Naive thymus-derived CD8-positive, alpha-beta T cell (primary cell): Measurements from ENCODE around the gene UBA52. TPM values are rescaled to one million over a fixed set of nuclear protein-coding genes. Genes with fewer than 3 reads are reported as not detected.

Experiments
- polyA plus RNA-seq, 3 donors: library from polyadenylated mRNA; unstranded; fragments of 300-500 nt; fragmentation: Illumina TruSeq; gene quantifications; one replicate each; pipeline ENCODE4 v1.2.3, GENCODE V29; 2021
- total RNA-seq, 8 experiments: library from RNA in 2 of 8; stranded (reverse) in 2 of 8; gene quantifications; one replicate each; pipeline ENCODE4 v1.2.3 and lab custom pipeline; 2021 to 2026

UBA52 gene
- total and polyA plus RNA-seq, 5 experiments from 2014 or later, result 1,743 to 2,077 (median 1,986) TPM

Other genes with a start within 250 kb of the UBA52 start
- 10 to 100 TPM; 82.1 to 84.0 TPM for gene LSM4, start 248.8 kb upstream of the UBA52 start, total RNA-seq
- gene LSM4, start 248.8 kb upstream of the UBA52 start, polyA plus RNA-seq, result 100 to 1,000 TPM; 162 to 198 (median 181) TPM
- gene PGPEP1, start 231.3 kb upstream of the UBA52 start, total RNA-seq, result 10 to 100 TPM; 55.9 to 61.0 TPM
- 10 to 100 TPM in 1 of 3 donors, 1 to 10 TPM in 2; 9.3 to 11.9 (median 9.7) TPM for gene PGPEP1, start 231.3 kb upstream of the UBA52 start, polyA plus RNA-seq
- gene GDF15, start 185.7 kb upstream of the UBA52 start, total RNA-seq, result not detected
- not detected for gene GDF15, start 185.7 kb upstream of the UBA52 start, polyA plus RNA-seq
- gene LRRC25, start 174.2 kb upstream of the UBA52 start, total RNA-seq, result under 1 TPM; 0.16 to 0.39 TPM
- under 1 TPM in 2 of 3 donors, not detected in 1; 0.13 to 0.26 TPM for gene LRRC25, start 174.2 kb upstream of the UBA52 start, polyA plus RNA-seq
- gene SSBP4, start 152.5 kb upstream of the UBA52 start, total RNA-seq, result 10 to 100 TPM; 41.3 to 45.4 TPM
- gene SSBP4, start 152.5 kb upstream of the UBA52 start, polyA plus RNA-seq, result 10 to 100 TPM; 48.1 to 78.8 (median 61.1) TPM
- gene ISYNA1, start 133.7 kb upstream of the UBA52 start, total RNA-seq, result 10 to 100 TPM; 62.5 to 63.7 TPM
- 10 to 100 TPM; 28.3 to 53.2 (median 40.4) TPM for gene ISYNA1, start 133.7 kb upstream of the UBA52 start, polyA plus RNA-seq
- gene ELL, start 49.8 kb upstream of the UBA52 start, total RNA-seq, result 10 to 100 TPM; 23.7 to 24.1 TPM
- gene ELL, start 49.8 kb upstream of the UBA52 start, polyA plus RNA-seq, result 10 to 100 TPM in 1 of 3 donors, 1 to 10 TPM in 2; 7.6 to 11.0 (median 9.3) TPM
- gene FKBP8, start 28.3 kb upstream of the UBA52 start, total RNA-seq, result 100 to 1,000 TPM; 235 to 236 TPM
- 100 to 1,000 TPM in 2 of 3 donors, 10 to 100 TPM in 1; 87.0 to 125 (median 106) TPM for gene FKBP8, start 28.3 kb upstream of the UBA52 start, polyA plus RNA-seq
- 10 to 100 TPM; 96.2 to 97.9 TPM for gene KXD1, start 14.0 kb upstream of the UBA52 start, total RNA-seq
- 10 to 100 TPM; 68.3 to 80.2 (median 79.4) TPM for gene KXD1, start 14.0 kb upstream of the UBA52 start, polyA plus RNA-seq
- gene REX1BD, start 16.9 kb downstream of the UBA52 start, total RNA-seq, result 100 to 1,000 TPM; 138 to 165 TPM
- 100 to 1,000 TPM; 165 to 196 (median 176) TPM for gene REX1BD, start 16.9 kb downstream of the UBA52 start, polyA plus RNA-seq
- gene CRLF1, start 34.9 kb downstream of the UBA52 start, total RNA-seq, result not detected
- 1 to 10 TPM in 1 of 3 donors, under 1 TPM in 1, not detected in 1; 0.55 to 1.1 TPM for gene CRLF1, start 34.9 kb downstream of the UBA52 start, polyA plus RNA-seq
- not detected for gene TMEM59L, start 41.0 kb downstream of the UBA52 start, total RNA-seq
- gene TMEM59L, start 41.0 kb downstream of the UBA52 start, polyA plus RNA-seq, result under 1 TPM in 2 of 3 donors, not detected in 1; 0.09 to 0.27 TPM
- gene KLHL26, start 65.2 kb downstream of the UBA52 start, total RNA-seq, result 10 to 100 TPM; 12.1 to 13.9 TPM
- 1 to 10 TPM; 3.3 to 5.7 (median 5.3) TPM for gene KLHL26, start 65.2 kb downstream of the UBA52 start, polyA plus RNA-seq
- 10 to 100 TPM; 24.2 to 25.7 TPM for gene CRTC1, start 111.8 kb downstream of the UBA52 start, total RNA-seq
- 1 to 10 TPM; 1.2 to 2.0 (median 1.9) TPM for gene CRTC1, start 111.8 kb downstream of the UBA52 start, polyA plus RNA-seq
- not detected for gene COMP, start 219.4 kb downstream of the UBA52 start, total RNA-seq
- not detected for gene COMP, start 219.4 kb downstream of the UBA52 start, polyA plus RNA-seq